GM13977 (cell line): ENCODE results near the gene FGF19.

ENCODE experiments used
- DNase-seq: peaks from one replicate; pipeline ENCODE4 v3.0.0; 2012; ENCODE audit warnings: low spot score
- in situ Hi-C: fragments of 300-500 bp; cut with MboI; formaldehyde crosslinking; loops from one replicate; pipeline ENCODE4 v1.12.0; 2022; ENCODE audit warnings: low sequenced_read_pairs, low pct_unique_long_range_greater_than_20kb, mixed read lengths, inconsistent platforms; ENCODE audit not compliant: unreplicated experiment
- TF ChIP-seq, protein P1 (sequence below): IDR thresholded peaks from 2 replicates; pipeline ENCODE4 v1.5.1; 2012; ENCODE audit warnings: mild to moderate bottlenecking, control low read depth; ENCODE audit not compliant: insufficient read depth; ENCODE audit errors: extremely low read depth, missing control alignments

FGF19 gene

GRCh38 chr11:69732910-69733309 is 29.1 kb upstream of the FGF19 start:
- in situ Hi-C loops: no loop called here
- no peak for DNase-seq
- TF ChIP-seq, protein P1, sequence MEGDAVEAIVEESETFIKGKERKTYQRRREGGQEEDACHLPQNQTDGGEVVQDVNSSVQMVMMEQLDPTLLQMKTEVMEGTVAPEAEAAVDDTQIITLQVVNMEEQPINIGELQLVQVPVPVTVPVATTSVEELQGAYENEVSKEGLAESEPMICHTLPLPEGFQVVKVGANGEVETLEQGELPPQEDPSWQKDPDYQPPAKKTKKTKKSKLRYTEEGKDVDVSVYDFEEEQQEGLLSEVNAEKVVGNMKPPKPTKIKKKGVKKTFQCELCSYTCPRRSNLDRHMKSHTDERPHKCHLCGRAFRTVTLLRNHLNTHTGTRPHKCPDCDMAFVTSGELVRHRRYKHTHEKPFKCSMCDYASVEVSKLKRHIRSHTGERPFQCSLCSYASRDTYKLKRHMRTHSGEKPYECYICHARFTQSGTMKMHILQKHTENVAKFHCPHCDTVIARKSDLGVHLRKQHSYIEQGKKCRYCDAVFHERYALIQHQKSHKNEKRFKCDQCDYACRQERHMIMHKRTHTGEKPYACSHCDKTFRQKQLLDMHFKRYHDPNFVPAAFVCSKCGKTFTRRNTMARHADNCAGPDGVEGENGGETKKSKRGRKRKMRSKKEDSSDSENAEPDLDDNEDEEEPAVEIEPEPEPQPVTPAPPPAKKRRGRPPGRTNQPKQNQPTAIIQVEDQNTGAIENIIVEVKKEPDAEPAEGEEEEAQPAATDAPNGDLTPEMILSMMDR: no peak

DNA sequence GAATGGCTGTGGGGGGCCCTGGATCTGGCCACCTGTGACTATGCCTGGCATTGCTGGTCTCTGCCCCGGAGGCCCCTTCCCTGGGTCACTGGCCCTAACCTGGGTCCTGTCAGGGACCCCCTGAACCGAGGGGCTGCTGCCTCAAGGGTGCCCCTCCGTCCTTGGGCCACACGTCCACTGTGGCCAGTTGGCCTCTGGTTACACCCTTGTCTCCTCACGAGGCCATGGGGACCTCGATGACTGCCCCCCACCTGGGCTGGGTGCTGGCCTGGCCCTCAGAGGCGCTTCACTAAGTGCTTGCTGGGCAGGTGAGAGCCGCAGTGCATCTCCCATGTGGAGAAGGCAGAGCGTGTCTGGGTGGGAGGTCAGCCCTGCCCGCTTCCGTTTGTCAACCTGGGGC is 27.3 kb upstream of the FGF19 start:
- DNase-seq: no peak
- in situ Hi-C loops: no loop called here
- TF ChIP-seq, protein P1: no peak

DNA sequence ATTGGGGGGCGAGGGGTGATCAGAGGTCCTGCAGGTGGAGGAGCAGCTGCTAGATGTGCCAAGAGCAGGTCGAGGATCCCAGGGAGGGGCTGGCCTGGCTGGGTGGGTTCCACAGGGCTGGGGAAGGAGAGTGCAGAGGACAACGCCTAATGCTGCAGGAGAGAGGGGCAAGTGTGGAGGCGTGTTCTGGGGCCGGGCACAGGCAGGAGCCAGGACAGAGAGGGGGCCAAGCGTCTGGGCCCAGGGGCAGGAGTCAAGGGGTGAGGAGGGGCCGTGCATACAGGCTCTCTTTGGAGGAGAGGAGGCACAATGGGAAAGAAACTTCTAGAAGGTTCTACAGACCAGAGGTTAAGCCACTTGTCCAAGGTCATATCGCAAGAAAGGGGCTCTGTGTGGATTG is 26.7 kb upstream of the FGF19 start:
- TF ChIP-seq, protein P1: no peak
- in situ Hi-C loops: no loop called here

GRCh38 chr11:69729252-69729651 is 25.4 kb upstream of the FGF19 start:
- TF ChIP-seq, protein P1: no peak
- DNase-seq: no peak
- in situ Hi-C loops: no loop called here

More for the DNA sequence above, 26.7 kb upstream of the FGF19 start:
- DNase-seq: no peak

GRCh38 chr11:69727266-69727665 is 23.4 kb upstream of the FGF19 start:
- in situ Hi-C loops: no loop called here
- TF ChIP-seq, protein P1: no peak

GRCh38 chr11:69726481-69726880 is 22.7 kb upstream of the FGF19 start:
- in situ Hi-C loops: no loop called here
- DNase-seq: no peak
- TF ChIP-seq, protein P1: no peak

More at GRCh38 chr11:69727266-69727665, 23.4 kb upstream of the FGF19 start:
- DNase-seq: no peak

- TF ChIP-seq, protein P1: no peak
- no peak for DNase-seq
- in situ Hi-C loops: no loop called here
These were observed 22.2 kb upstream of the FGF19 start for GRCh38 chr11:69726019-69726418.
